Activated T-helper 17 cell treated with anti-CD3 and anti-CD28 coated beads, Interleukin-2, amount 50 U/mL, for 72 hours (primary cell): ENCODE measurements around the gene KLHL40. TPM values are rescaled to one million over a fixed set of nuclear protein-coding genes. Genes with fewer than 3 reads are reported as not detected.

Experiments used
- ATAC-seq: fragments of 150-1000 bp; cut with Tn5 transposase; replicated peaks from 2 replicates; pipeline ENCODE4 v1.10.0; 2021; ENCODE audit warnings: mild to moderate bottlenecking, moderate library complexity
- H3K27ac Mint-ChIP-seq: one replicate; pipeline ENCODE4 v1.8.0; 2022; ENCODE audit warnings: mixed read lengths
- H3K27me3 Mint-ChIP-seq: one replicate; pipeline ENCODE4 v1.8.0; 2022; ENCODE audit warnings: mixed read lengths
- H3K36me3 Mint-ChIP-seq: one replicate; pipeline ENCODE4 v1.8.0; 2022; ENCODE audit warnings: low read depth, mild to moderate bottlenecking, mixed read lengths
- H3K4me1 Mint-ChIP-seq: one replicate; pipeline ENCODE4 v1.8.0; 2022; ENCODE audit warnings: mixed read lengths
- H3K4me3 Mint-ChIP-seq: one replicate; pipeline ENCODE4 v1.8.0; 2022; ENCODE audit warnings: mild to moderate bottlenecking, mixed read lengths
- H3K9me3 Mint-ChIP-seq: one replicate; pipeline ENCODE4 v1.8.0; 2022; ENCODE audit warnings: mixed read lengths
- total RNA-seq, 2 donors: library from RNA; stranded (reverse); gene quantifications; one replicate each; pipeline ENCODE4 v1.2.3, GENCODE V29; 2022

KLHL40 gene
- total RNA-seq, 2 donors from 2014 or later: not detected

DNA sequence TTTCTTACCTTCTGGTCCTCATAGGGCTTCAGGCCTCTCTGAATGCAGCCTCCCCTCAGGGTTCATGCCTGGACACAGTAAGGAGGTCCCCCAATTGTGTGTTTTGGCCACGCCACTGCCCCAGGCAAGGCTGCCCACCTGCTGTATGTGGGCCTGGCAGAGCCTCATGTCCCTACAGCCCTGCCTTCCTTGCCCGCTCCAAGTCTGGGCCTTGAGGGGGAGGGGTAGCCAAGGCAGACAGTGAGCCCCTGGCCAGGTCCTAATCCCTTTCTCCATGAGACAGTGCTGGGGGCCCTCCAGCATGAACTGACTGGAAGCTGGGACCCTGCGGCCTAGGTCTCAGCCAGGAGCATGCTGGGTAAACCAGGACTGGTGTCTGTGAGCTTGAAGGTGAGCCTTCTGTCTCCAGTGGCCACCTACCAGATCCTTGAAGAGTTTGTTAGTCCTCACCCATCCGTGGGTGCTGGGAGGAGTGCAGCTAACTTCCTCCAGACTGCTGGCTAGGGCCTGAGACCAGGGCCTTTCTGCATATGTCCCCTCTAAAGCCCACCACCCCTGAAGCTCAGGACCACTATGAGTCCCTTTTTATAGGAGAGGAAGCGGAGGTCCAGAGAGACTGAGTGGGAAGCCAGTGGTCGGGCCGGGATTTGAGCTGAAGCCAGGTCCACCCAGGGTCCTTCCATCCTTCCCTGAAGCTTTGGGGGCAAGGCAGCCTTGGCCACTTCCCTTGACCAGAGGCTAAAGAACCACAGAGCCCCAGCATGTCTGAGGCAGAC lies 23.1 kb upstream of the KLHL40 start:
- Mint-ChIP-seq H3K36me3 (no peaks in the 10 kb centered on the region), H3K27me3 (no peaks in the 10 kb centered on the region), H3K27ac (no peak overlapping the region), H3K4me3 (no peak overlapping the region), H3K4me1 (no peaks in the 10 kb centered on the region), H3K9me3 (no peaks in the 10 kb centered on the region)
- ATAC-seq: no peak

DNA sequence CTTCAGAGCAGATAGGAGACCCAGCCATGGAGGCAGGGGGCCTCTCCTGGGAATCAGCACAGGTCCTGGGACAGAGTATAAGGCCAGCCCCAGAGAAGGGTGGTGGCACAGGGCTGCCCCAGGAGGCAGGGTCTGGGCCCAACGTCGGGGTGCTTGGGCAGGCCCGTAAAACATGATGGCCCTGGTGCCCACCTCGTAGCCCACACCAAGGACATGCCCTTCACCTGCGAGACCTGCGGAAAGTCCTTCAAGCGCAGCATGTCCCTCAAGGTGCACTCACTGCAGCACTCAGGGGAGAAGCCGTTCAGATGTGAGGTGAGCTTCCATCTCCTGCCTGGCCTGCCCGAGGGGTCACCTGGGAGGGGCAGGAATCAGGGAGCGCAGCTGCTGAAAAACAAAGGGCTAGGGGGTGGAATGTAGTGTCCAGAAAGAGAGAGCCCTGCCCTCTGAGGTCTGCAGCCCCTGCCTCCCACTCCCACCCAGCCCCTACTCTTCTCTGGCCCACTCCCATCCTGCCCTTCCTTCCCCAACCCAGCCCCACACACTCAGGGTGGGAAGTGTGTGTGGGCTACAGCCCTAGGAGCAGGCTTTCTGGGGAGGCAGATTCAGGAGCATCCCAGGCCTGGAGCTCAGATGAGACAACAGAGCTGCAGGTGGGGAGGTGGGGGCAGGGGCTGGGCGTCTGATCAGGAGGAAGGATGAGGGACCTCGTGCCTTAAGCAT lies 22.4 kb upstream of the KLHL40 start:
- Mint-ChIP-seq H3K9me3 (no peaks in the 10 kb centered on the region), H3K27me3 (no peaks in the 10 kb centered on the region), H3K27ac (no peak overlapping the region), H3K36me3 (no peaks in the 10 kb centered on the region), H3K4me1 (no peaks in the 10 kb centered on the region), H3K4me3 (no peak overlapping the region)
- no peak for ATAC-seq

DNA sequence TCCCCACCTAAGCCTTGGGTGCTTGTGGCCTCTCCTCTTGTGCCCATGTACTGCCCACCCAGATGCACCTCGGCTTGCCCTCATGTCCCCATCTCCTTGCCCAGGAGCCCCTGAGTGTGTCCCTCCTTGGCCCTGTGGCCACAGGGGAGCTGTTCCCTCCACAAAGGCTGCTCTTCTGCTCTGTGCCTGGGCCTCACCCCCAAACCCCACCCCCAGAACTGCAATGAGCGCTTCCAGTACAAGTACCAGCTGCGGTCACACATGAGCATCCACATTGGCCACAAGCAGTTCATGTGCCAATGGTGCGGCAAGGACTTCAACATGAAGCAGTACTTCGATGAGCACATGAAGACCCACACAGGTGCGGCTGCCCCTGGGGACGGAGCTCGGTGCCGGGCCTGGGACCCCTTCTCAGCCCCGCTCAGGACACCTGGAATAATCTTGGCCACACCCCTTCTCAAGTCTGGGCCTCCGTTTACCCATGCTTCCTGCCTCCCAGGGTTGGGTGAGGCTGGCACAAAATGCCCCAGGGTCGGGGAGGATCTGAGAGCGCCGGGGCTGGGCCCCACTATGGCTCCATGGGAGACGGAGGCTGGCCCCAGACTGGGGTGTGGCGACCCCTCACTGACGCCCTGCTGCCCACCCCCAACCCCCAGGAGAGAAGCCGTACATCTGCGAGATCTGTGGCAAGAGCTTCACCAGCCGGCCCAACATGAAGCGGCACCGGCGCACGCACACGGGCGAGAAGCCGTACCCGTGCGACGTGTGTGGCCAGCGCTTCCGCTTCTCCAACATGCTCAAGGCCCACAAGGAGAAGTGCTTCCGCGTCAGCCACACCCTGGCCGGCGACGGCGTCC lies 21.5 kb upstream of the KLHL40 start:
- Mint-ChIP-seq H3K36me3 (no peaks in the 10 kb centered on the region), H3K27ac (no peak overlapping the region), H3K4me3 (no peak overlapping the region), H3K9me3 (no peaks in the 10 kb centered on the region), H3K27me3 (no peaks in the 10 kb centered on the region), H3K4me1 (no peaks in the 10 kb centered on the region)
- ATAC-seq: no peak

DNA sequence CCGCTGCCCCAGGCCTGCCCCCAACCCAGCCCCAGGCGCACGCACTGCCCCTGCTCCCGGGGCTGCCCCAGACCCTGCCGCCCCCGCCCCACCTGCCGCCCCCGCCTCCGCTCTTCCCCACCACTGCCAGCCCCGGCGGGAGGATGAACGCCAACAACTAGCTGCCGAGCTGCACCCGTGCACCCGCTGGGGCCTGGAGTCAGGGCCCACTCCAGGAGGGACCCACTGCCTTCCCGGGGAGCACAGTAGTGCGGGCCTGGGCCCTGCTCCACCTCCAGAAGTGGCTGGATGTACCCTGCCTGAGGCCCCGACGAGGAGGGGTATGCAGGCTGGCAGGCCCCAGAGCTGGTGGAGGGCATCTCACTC lies 20.9 kb upstream of the KLHL40 start:
- Mint-ChIP-seq H3K27ac (no peak overlapping the region), H3K4me1 (no peaks in the 10 kb centered on the region), H3K27me3 (no peaks in the 10 kb centered on the region), H3K9me3 (no peaks in the 10 kb centered on the region), H3K36me3 (no peaks in the 10 kb centered on the region), H3K4me3 (no peak overlapping the region)
- no peak for ATAC-seq

DNA sequence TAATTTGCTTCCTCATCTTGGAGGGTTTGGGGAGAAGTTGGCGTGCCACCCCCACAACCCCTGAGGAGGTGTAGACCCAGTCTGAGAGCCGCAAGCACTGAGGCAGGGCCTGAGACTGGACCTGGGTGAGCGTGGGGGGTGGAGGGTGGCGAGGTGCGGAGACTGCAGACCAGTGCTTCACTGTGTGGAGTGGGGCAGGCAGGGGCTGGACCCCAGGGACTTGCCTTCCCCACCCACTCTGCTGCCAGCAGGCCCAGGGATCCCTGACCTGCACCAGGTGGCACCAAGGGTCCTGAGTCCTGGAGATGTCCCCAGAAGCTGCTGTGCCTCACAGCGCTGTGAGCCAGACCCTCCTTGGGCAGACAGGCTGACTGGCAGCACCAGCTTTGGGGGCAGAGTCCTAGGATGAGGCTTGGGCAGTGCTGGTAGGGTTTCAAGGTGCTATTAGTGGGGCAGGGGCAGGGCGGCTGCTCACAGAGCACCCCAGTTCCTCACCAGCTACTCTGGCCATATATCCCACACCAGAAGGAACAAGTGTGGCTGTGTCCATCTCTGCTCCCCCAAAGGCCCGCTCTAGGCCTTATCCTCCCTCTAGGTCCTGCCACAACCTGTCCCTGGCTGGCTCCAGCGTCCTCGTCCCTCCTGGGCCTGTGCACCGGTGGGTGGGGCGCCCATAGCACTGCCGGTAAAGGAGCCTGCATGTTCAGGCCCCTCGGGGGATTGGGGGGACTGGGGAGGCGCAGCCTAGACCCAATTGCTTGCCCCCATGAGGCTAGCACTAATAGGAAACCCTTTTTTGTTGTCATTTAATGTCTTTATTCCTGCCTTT lies 20.1 kb upstream of the KLHL40 start:
- no peak for ATAC-seq
- no peaks in the 10 kb centered on the region for H3K4me1 Mint-ChIP-seq
- no peaks in the 10 kb centered on the region for H3K9me3 Mint-ChIP-seq
- no peaks in the 10 kb centered on the region for H3K27me3 Mint-ChIP-seq
- no peaks in the 10 kb centered on the region for H3K36me3 Mint-ChIP-seq
- H3K27ac Mint-ChIP-seq: no peak overlapping the region
- H3K4me3 Mint-ChIP-seq: no peak overlapping the region

DNA sequence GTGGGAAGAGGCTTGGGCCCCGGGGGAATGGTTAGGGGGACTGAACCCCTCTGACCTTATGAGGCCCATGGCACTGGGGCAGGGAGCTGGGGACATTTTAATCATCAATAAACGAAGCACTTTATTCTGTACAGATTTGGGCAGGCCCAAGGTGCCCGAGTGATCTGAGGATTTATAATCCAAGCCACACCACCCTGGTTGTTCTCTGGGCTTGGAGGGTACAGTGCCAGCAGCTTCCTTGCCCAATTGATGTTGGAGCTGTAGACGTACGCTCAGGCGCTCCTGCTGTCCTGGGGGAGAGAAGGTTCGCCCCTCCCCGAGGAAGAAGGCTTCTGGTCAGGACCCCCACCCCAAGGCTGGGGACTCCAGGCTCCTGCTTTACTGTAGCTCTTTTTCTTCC lies 19.3 kb upstream of the KLHL40 start:
- H3K4me3 Mint-ChIP-seq: no peak overlapping the region
- no peak for ATAC-seq
- no peaks in the 10 kb centered on the region for H3K36me3 Mint-ChIP-seq
- no peaks in the 10 kb centered on the region for H3K27me3 Mint-ChIP-seq
- H3K9me3 Mint-ChIP-seq: no peaks in the 10 kb centered on the region
- H3K4me1 Mint-ChIP-seq: no peaks in the 10 kb centered on the region
- no peak overlapping the region for H3K27ac Mint-ChIP-seq

DNA sequence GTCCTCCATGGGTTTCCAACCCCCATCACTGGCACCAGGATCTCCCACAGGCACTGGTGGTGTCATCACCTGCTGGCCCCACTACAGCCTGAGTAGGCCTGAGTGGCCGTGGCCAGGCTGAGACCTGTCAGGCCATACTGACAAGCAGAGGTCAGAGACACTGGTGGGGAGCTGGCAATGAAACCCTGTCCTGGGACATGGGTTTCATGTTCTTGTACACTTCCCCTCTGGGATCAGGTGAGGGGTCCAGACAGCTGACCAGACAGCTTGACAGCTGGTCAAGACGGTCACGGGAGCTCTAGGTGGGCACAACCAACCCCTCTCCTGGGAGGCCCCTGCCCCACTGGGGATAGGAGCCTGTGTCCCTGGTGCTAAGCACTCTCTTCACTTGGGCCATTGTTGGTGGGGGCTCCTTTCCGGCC lies 18.7 kb upstream of the KLHL40 start:
- Mint-ChIP-seq H3K27ac (no peak overlapping the region), H3K4me3 (no peak overlapping the region), H3K4me1 (no peaks in the 10 kb centered on the region), H3K27me3 (no peaks in the 10 kb centered on the region), H3K36me3 (no peaks in the 10 kb centered on the region), H3K9me3 (no peaks in the 10 kb centered on the region)
- no peak for ATAC-seq

DNA sequence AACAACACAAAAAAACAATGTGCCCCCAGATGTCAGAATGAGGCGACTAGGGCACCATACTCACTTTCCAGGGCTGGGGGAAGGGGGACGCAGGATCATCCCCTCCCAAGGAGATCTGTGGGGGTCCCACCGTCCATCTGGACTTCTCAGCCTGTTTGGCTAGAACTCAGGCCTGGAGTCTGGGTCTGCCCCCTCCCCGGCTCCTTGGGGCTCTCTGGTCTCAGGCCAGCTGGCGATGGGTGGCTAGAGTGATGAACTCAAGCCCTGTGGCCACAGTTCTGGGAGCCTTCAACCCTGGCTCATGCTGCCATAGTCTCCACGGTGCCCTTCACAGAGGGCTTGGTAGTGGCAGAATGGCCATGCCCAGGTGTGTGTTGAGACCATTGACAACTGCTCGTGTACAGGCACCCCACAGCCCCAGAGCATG lies 18.2 kb upstream of the KLHL40 start:
- ATAC-seq: no peak
- Mint-ChIP-seq H3K27me3 (no peaks in the 10 kb centered on the region), H3K36me3 (no peaks in the 10 kb centered on the region), H3K4me3 (no peak overlapping the region), H3K9me3 (no peaks in the 10 kb centered on the region), H3K4me1 (no peaks in the 10 kb centered on the region), H3K27ac (no peak overlapping the region)

DNA sequence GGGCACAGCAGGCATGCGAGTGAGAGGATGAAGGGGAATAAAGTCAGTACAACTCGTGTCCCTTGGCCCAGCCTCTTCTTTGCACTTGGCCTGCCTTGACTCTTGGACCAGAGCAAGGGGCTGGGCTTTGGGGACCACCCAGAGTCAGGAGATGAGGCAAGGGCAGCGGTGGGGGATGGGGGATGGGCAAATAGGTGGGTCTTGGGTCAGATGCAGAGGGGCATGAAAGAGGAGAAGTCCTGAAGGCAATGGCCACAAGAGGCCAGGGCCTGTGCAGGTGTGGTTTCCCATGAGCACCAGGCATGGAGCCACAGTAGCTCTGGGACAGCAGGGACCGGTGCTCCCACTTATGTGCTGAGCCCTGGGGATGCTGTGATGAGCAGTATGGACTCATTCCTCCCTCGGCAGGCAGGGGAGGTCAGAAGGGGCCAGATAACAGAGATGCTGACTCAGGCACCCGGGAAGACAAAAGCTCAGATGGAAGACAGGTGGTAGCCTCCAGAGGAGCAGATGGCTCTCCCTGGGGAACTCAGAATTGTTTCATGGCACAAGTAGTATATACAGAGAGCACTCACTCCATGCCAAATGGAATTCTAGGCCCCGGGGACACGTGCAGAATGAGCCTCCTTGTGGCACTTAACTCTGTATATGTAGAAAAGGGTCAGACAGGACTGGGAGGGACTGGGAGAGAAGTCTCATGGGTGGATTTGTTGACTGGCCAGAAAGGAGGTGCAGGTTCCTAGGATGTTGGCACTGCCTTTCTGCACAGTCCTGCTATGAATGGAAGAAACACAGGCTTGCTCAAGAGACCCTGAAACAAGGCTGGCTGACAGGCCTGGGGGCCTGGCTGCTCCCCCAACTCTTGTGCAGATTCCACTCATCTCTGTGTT lies 17.6 kb upstream of the KLHL40 start:
- no peak overlapping the region for H3K27ac Mint-ChIP-seq
- H3K9me3 Mint-ChIP-seq: no peaks in the 10 kb centered on the region
- H3K4me3 Mint-ChIP-seq: no peak overlapping the region
- H3K4me1 Mint-ChIP-seq: no peaks in the 10 kb centered on the region
- ATAC-seq: no peak
- H3K27me3 Mint-ChIP-seq: no peaks in the 10 kb centered on the region
- H3K36me3 Mint-ChIP-seq: no peaks in the 10 kb centered on the region

DNA sequence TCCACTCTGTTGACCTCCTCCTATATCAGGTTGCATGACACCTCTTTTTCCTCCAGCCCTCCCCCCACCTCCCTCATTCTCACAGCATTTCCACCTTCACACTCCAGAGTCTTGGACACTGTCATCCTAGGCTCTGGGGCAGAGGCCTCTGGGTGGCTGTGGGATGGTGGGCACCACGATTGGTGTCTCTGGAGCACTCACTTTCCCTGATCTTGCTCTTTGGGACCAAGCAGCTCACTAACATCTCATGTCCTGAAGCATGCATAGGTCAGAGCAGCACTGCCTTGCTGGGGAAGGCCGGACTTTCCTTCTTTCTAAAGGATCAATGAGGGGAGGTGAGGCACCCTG lies 16.9 kb upstream of the KLHL40 start:
- H3K4me3 Mint-ChIP-seq: no peak overlapping the region
- H3K9me3 Mint-ChIP-seq: no peaks in the 10 kb centered on the region
- H3K27ac Mint-ChIP-seq: no peak overlapping the region
- no peaks in the 10 kb centered on the region for H3K27me3 Mint-ChIP-seq
- no peak for ATAC-seq
- no peaks in the 10 kb centered on the region for H3K36me3 Mint-ChIP-seq
- H3K4me1 Mint-ChIP-seq: no peaks in the 10 kb centered on the region

DNA sequence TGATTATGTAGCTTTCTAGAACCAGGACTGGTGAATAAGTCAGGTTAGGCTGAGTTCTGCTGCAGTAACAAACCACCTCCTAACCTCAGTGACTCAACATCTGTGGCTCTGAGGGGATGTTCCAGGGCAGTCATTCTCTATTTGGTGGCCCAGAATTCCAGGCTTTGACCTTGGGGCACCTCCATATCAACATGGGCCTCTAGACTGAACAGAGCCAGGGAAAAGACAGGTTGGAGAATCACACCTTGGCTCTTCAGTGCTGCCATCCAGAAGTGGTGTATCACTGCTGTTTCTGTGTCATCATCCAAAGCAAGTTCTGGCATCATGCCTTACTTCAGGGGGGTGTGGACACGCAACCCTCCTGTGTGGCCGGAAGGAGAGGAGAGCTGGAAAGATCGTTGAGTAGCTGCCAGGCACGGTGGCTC lies 16.5 kb upstream of the KLHL40 start:
- no peak for ATAC-seq

DNA sequence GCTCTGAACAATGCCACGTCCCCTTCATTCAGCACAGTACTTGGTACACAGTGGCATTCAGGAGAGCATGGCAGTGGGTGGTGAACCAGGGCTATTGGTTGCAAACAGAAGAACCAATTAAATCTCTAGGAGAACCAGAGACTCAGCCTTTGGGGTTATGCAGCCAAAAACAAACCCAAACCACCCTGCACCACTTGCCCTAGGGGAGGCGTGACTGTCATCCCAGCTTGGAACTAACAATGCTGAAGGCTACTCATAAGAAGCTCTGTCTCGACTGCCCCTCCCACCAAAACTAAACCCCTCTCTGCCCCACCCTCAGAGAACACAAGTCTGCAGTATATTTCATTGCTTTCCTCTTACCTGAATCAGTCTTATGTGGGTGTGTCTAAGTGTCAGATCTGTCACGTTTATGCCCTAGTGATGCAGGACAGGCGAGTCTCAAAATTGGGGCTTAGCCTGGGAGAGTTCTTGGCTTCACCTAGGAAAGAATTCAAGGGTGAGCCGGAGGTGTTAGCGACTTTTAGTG lies 15.2 kb upstream of the KLHL40 start:
- H3K4me3 Mint-ChIP-seq: no peak overlapping the region
- H3K27ac Mint-ChIP-seq: no peak overlapping the region
- H3K4me1 Mint-ChIP-seq: no peaks in the 10 kb centered on the region
- no peaks in the 10 kb centered on the region for H3K36me3 Mint-ChIP-seq
- H3K9me3 Mint-ChIP-seq: no peaks in the 10 kb centered on the region
- ATAC-seq: no peak
- H3K27me3 Mint-ChIP-seq: no peaks in the 10 kb centered on the region

More for the DNA sequence above, 16.5 kb upstream of the KLHL40 start:
- no peak overlapping the region for H3K27ac Mint-ChIP-seq
- H3K4me3 Mint-ChIP-seq: no peak overlapping the region
- no peaks in the 10 kb centered on the region for H3K36me3 Mint-ChIP-seq
- no peaks in the 10 kb centered on the region for H3K4me1 Mint-ChIP-seq
- no peaks in the 10 kb centered on the region for H3K9me3 Mint-ChIP-seq
- no peaks in the 10 kb centered on the region for H3K27me3 Mint-ChIP-seq

DNA sequence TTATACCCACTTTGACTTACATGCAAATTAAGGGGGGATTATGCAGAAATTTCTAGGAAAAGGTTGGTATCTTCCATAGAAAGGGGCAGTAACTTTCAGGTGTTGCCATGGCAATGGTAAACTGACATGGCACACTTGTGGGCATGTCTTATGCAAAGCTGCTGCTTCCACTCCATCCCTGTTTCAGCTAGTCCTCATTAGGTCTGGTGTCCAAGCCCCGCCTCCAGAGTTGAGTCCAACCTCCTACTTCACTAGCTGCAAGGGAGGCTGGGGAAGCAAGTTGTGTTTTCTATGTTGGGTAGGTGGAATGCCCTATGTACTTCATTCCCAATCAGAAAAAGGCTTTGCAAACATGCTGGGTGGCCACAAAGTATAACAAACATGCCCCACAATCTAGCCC lies 14.7 kb upstream of the KLHL40 start:
- Mint-ChIP-seq H3K27me3 (no peaks in the 10 kb centered on the region), H3K9me3 (no peaks in the 10 kb centered on the region), H3K36me3 (no peaks in the 10 kb centered on the region), H3K4me3 (no peak overlapping the region), H3K4me1 (no peaks in the 10 kb centered on the region), H3K27ac (no peak overlapping the region)
- ATAC-seq: no peak
